Left ventricle myocardium inferior (tissue), 1 donor: ENCODE measurements around the gene HMCES. TPM values are rescaled to one million over a fixed set of nuclear protein-coding genes. Genes with fewer than 3 reads are reported as not detected.
A peak's percentile ranks its signal among the peaks of the same experiment; 100 is the strongest.

Experiments
- DNase-seq: peaks from one replicate; pipeline ENCODE4 v3.0.0-alpha.2; 2020
- H3K27ac ChIP-seq: fragments of 200-600 bp; replicated peaks from 2 replicates; pipeline ENCODE4 v1.8.0; 2021
- H3K27me3 ChIP-seq: fragments of 200-600 bp; 2 replicates; pipeline ENCODE4 v1.8.0; 2021; ENCODE audit warnings: low read depth
- H3K36me3 ChIP-seq: fragments of 200-600 bp; 2 replicates; pipeline ENCODE4 v1.8.0; 2021
- H3K4me1 ChIP-seq: fragments of 200-600 bp; 2 replicates; pipeline ENCODE4 v1.8.0; 2021
- H3K4me3 ChIP-seq: fragments of 200-600 bp; 2 replicates; pipeline ENCODE4 v1.8.0; 2021; ENCODE audit warnings: mild to moderate bottlenecking, moderate library complexity
- H3K9me3 ChIP-seq: fragments of 200-600 bp; replicated peaks from 2 replicates; pipeline ENCODE4 v1.8.0; 2021
- intact Hi-C: fragments of 100-400 bp; cut with micrococcal nuclease; formaldehyde crosslinking; loops from one replicate; pipeline ENCODE4 v1.11.0; 2022
- total RNA-seq: library from RNA; stranded (reverse); fragmentation: NEBNext Ultra II Directional; extraction: Animal tissue kit (Norgen Biotek cat#: 25700); gene quantifications from one replicate; pipeline ENCODE4 v1.2.1, GENCODE V29; 2021
- TF ChIP-seq, protein P1 (sequence below): fragments of 200-600 bp; IDR thresholded peaks from 2 replicates; pipeline ENCODE4 v1.8.0; 2021; ENCODE audit warnings: antibody characterized with exemption, mild to moderate bottlenecking, borderline replicate concordance
- donor health status: DM: no; HTN: yes; CAD: no; lungs with severe emphysema.

The HMCES gene
- total RNA-seq, 1 donor from 2014 or later: 38.5 TPM

DNA sequence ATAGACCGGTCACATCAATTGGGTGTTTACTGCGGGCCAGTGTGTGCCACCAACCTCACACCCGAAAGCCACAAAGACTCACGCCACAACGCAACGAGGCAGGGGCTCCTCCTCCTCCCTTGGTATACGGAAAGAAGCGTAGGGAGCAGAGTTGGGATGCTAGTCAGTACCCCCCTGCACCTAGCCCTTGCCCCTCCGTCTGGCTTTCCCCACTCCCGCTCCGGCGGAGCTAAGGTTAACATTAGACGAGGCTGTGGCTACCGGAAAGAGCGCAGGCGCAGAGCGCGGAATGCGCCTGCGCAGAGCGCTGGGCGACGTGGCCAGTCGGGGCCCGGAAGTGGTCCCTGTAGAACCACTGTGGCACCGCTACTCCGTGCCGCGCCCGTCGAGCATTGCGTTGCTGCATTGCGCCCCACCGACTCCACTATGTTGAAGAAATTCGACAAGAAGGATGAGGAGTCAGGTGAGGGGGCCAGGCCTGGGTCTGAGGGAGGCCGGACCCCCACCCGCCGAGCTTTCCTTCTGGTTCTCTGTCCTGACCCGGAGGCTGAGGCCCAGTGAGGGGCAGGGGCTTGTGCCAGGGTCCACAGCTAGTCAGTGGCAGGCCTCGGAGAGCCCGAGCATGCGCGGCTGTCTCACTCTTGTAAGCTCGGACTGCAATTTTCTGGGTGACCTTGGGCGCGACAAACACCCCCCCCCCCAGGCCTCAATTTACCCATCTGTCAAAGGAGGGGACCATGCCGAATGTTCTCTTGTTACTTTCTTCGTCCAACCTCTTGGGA lies 29.2 kb upstream of the HMCES start, which contains the start of gene COPG1:
TSS of gene COPG1 (plus strand) at position 323 of the 782 bp plus-strand sequence. CDS start at position 427, 104 bp downstream.
- intact Hi-C loops: loop anchor here (5.0 kb wide), 1 partner anchor 197 kb away; no protein-coding TSS in a partner anchor
- H3K4me1 ChIP-seq: peaks cover 69% of the 10 kb centered on the region
- TF ChIP-seq, protein P1, sequence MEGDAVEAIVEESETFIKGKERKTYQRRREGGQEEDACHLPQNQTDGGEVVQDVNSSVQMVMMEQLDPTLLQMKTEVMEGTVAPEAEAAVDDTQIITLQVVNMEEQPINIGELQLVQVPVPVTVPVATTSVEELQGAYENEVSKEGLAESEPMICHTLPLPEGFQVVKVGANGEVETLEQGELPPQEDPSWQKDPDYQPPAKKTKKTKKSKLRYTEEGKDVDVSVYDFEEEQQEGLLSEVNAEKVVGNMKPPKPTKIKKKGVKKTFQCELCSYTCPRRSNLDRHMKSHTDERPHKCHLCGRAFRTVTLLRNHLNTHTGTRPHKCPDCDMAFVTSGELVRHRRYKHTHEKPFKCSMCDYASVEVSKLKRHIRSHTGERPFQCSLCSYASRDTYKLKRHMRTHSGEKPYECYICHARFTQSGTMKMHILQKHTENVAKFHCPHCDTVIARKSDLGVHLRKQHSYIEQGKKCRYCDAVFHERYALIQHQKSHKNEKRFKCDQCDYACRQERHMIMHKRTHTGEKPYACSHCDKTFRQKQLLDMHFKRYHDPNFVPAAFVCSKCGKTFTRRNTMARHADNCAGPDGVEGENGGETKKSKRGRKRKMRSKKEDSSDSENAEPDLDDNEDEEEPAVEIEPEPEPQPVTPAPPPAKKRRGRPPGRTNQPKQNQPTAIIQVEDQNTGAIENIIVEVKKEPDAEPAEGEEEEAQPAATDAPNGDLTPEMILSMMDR: no peak
- peak within 1 kb of the TSS; percentile 90 for H3K27ac ChIP-seq
- peak within 1 kb of the TSS; percentile 95 for H3K4me3 ChIP-seq
- peak; percentile 86 for DNase-seq
- H3K27me3 ChIP-seq: no peaks in the 10 kb centered on the region
- no peaks in the 10 kb centered on the region for H3K9me3 ChIP-seq
- peaks cover 31% of the 10 kb centered on the region for H3K36me3 ChIP-seq

DNA sequence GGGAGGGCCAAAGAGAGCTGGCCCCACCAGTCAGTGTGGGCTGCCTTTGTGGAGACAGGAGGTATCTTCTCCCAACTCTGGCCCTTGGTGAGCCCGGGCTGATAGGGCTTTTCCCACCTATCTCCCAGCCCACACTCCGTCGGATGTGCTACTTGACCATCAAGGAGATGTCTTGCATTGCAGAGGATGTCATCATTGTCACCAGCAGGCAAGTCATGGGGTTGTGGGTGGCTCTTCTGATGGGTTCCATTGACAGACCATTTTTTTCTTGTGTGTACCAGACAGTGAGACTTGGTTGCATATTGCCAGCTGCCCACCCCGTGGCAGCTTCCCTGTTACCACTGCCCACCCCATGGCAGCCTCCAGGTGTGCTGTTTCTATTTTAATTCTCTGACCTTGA lies 25.9 kb upstream of the HMCES start:
- Histone ChIP-seq H3K36me3 (peaks cover 64% of the 10 kb centered on the region), H3K4me1 (peaks cover 71% of the 10 kb centered on the region), H3K27me3 (no peaks in the 10 kb centered on the region), H3K27ac (no peak overlapping the region), H3K4me3 (no peak overlapping the region), H3K9me3 (no peaks in the 10 kb centered on the region)
- DNase-seq: no peak
- TF ChIP-seq, protein P1: no peak
- intact Hi-C loops: no loop called here

DNA sequence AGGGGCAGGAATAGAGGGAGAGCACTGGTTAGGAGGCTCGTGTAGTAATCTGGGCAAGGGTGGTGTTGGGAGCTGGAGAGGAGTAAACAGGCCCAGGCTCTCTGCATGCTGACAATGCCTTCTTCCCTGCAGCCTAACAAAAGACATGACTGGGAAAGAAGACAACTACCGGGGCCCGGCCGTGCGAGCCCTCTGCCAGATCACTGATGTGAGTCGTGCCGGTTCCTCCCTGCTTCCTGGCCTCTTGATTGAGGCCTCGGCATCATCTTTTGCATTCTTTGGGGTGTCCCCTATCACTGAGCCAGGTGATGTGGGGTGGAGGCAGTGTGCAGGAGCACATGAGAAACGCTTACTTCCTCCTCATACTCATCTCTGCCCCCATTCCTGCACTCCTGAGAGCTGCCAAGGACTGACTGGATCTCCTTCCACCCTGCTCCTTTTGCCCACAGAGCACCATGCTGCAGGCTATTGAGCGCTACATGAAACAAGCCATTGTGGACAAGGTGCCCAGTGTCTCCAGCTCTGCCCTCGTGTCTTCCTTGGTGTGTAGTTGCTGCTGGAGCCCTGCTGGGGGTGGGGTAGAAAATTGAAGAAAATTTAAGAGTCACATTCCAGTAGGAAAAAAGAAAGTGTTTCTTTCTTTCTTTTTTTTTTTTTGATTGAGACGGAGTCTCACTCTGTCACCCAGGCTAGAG lies 24.0 kb upstream of the HMCES start:
- Histone ChIP-seq H3K36me3 (peaks cover 83% of the 10 kb centered on the region), H3K4me1 (peaks cover 53% of the 10 kb centered on the region), H3K4me3 (no peak overlapping the region), H3K9me3 (no peaks in the 10 kb centered on the region), H3K27ac (no peak overlapping the region), H3K27me3 (no peaks in the 10 kb centered on the region)
- TF ChIP-seq, protein P1: no peak
- DNase-seq: no peak
- intact Hi-C loops: no loop called here

DNA sequence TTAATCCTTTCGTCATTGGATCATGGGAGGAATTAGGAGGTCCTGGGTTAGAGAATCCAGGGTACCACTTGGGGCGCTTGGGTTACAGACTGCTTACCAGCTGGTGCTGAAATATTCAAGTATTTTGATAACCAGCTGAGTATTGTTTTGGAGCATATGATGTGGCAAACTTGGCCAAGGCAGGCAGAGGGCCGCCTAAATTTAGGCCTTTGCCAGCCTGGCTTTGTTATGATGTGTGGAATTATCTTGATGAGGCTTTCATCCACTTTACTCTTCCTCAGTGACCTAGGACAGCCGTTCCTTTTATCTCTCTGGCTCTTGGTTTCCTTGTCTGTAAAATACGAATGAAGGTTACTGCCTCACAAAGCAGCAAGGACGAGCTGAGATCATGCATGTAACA lies 22.4 kb upstream of the HMCES start:
- peak; percentile 25 for DNase-seq
- TF ChIP-seq, protein P1: no peak
- intact Hi-C loops: no loop called here
- Histone ChIP-seq H3K9me3 (no peaks in the 10 kb centered on the region), H3K27ac (peak overlapping the region; percentile 57), H3K4me1 (peaks cover 38% of the 10 kb centered on the region), H3K4me3 (no peak overlapping the region), H3K36me3 (peaks cover 99% of the 10 kb centered on the region), H3K27me3 (no peaks in the 10 kb centered on the region)

DNA sequence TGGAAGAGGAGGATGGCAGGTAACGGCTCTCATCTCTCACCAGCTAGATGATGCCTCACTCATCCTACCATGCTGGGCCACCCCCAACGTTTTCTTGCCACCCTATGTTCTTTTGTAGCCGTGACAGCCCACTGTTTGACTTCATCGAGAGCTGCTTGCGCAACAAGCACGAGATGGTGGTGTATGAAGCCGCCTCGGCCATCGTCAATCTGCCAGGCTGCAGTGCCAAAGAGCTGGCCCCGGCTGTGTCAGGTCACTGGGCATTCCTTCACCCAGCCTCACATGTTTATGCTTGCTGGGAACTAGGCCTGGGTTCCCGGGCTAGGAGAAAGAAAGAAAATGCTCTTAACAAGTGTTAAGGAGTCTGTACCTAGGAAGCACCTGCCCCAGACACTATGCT lies 21.1 kb upstream of the HMCES start:
- Histone ChIP-seq H3K27me3 (no peaks in the 10 kb centered on the region), H3K9me3 (no peaks in the 10 kb centered on the region), H3K4me1 (peaks cover 24% of the 10 kb centered on the region), H3K27ac (peak overlapping the region; percentile 57), H3K4me3 (no peak overlapping the region), H3K36me3 (peaks cover 100% of the 10 kb centered on the region)
- DNase-seq: no peak
- TF ChIP-seq, protein P1: no peak
- intact Hi-C loops: no loop called here
